Testis (tissue), 2 donors: ENCODE results near the gene SLC16A13.

ENCODE experiments used
- POLR2A ChIP-seq: fragments of 450-650 bp; IDR thresholded peaks from one replicate; pipeline ENCODE4 v1.6.1; 2017; ENCODE audit warnings: antibody characterized with exemption, mild to moderate bottlenecking, moderate library complexity
- TF ChIP-seq, protein P1 (sequence below), 3 experiments: fragments of 450-650 bp in 2 of 3; fragments of 200-600 bp in 1 of 3; sonication (generic) in 1 of 3; IDR thresholded peaks; one replicate each; pipeline ENCODE4 v1.5.1; 2016 to 2019; ENCODE audit warnings: antibody characterized with exemption in 3 of 3, mild to moderate bottlenecking in 2 of 3, moderate library complexity in 1 of 3

DNA sequence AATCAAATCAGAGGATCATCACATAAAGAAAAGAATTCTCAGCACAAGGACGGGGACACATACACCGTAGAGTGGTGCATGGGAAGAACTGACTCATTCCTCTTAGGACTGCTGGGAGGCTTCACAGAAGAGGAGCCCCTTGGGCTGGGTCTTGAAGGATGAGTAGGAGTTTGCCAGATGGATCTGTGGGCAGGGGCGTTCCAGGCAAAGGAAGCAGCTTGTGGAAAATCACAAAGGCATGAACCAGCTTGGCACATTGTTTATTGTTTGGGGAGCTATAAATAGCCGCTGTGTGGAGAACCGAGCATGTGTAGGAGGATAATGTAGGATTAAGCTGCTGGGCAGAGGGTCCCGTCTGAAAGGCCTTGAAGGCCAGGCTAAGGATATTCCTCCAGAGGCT lies 13.2 kb downstream of the SLC16A13 start:
- TF ChIP-seq, protein P1, sequence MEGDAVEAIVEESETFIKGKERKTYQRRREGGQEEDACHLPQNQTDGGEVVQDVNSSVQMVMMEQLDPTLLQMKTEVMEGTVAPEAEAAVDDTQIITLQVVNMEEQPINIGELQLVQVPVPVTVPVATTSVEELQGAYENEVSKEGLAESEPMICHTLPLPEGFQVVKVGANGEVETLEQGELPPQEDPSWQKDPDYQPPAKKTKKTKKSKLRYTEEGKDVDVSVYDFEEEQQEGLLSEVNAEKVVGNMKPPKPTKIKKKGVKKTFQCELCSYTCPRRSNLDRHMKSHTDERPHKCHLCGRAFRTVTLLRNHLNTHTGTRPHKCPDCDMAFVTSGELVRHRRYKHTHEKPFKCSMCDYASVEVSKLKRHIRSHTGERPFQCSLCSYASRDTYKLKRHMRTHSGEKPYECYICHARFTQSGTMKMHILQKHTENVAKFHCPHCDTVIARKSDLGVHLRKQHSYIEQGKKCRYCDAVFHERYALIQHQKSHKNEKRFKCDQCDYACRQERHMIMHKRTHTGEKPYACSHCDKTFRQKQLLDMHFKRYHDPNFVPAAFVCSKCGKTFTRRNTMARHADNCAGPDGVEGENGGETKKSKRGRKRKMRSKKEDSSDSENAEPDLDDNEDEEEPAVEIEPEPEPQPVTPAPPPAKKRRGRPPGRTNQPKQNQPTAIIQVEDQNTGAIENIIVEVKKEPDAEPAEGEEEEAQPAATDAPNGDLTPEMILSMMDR (IDR thresholded peaks at IDR 0.05) = no peak
- no peak for TF ChIP-seq POLR2A
